D721Med (cell line): Measurements from ENCODE around the gene PRMT6.
"Not testable (repeated sequence)": the region's sequence is repeated elsewhere in the genome, so short reads cannot be mapped to it uniquely, and the experiment has no call there.

Experiments
- DNase-seq: peaks from one replicate; pipeline ENCODE4 v3.0.0; 2011; ENCODE audit warnings: low spot score; ENCODE audit not compliant: insufficient read length
- FAIRE-seq: peaks from 2 replicates; lab custom pipeline; 2011; peaks lifted over from hg19 to GRCh38; lab: Jason Lieb, UNC
- CTCF ChIP-seq: IDR thresholded peaks from 2 replicates; pipeline ENCODE4 v1.5.1; 2012; ENCODE audit warnings: mild to moderate bottlenecking, control low read depth; ENCODE audit not compliant: insufficient read depth; ENCODE audit errors: missing control alignments

The PRMT6 gene

DNA sequence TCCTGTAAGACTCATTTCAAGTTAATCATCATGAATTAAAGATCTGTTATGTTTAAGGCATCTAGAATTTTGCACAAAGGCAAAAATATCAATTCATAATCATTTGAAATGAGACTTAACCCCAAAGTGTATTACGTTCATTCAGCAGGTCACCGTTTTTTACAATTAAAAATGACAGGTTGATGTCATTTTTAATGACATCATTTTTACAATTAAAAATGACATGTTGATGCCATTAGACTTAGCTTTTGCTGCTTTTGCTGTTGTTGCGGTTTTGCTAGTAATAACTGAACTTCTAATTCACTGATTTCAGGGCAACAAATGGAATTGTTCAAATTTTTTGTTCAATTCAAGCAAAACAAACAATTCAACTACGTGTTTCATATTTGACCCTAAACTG is 17.0 kb downstream of the PRMT6 start:
- DNase-seq: no peak
- FAIRE-seq: no peak
- TF ChIP-seq CTCF: no peak

- TF ChIP-seq CTCF: no peak
- DNase-seq (no peak), FAIRE-seq (no peak)
Measured at GRCh38 chr1:107076841-107077240, 20.4 kb downstream of the PRMT6 start.

- no peak for TF ChIP-seq CTCF
- DNase-seq (no peak), FAIRE-seq (no peak)
Measured at GRCh38 chr1:107079249-107079648, 22.8 kb downstream of the PRMT6 start.

- TF ChIP-seq CTCF: no peak
- FAIRE-seq: no peak
- DNase-seq: no peak
Measured at GRCh38 chr1:107081102-107081501, 24.6 kb downstream of the PRMT6 start.

DNA sequence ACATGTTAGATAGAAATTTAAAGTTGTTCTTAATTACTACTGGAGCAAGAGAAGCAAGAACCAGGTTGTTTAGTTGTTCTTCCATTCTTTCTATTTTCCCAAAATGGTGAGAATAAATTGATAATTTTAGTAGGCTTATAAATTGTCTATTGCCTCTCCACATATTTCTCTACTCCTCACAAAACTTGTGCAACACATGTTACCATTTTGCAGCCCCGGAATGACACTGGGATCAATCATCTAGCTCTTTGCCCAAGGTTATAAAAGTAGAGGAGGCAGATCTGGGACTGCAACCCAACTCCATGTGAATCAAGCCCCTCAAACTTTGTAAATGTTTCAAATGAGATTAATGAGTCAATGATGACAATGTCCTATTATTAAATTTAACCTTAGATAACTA is 34.9 kb downstream of the PRMT6 start:
- DNase-seq: no peak
- FAIRE-seq: no peak
- TF ChIP-seq CTCF: no peak

DNA sequence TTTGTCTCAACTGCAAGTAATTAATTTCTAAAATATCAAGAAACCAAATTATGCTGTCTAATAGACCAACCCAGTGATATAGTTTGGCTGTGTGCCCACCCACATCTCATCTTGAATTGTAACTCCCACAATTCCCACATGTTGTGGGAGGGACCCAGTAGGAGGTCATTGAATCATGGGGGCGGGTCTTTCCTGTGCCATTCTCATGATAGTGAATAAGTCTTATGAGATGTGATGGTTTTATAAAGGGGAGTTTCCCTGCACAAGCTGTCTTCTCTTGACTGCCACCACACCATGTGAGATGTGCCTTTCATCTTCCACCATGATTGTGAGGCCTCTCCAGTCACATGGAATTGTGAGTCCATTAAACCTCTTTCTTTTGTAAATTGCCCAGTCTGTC is 36.9 kb downstream of the PRMT6 start:
- not testable (repeated sequence) for FAIRE-seq, DNase-seq

- TF ChIP-seq CTCF: no peak
- no peak for FAIRE-seq
- no peak for DNase-seq
Measured at GRCh38 chr1:107095647-107096046, 39.2 kb downstream of the PRMT6 start.

GRCh38 chr1:107096690-107097089 is 40.2 kb downstream of the PRMT6 start:
- FAIRE-seq (no peak), DNase-seq (no peak)
- no peak for TF ChIP-seq CTCF
